Measurements from ENCODE around the gene SLC35F3. TPM values are rescaled to one million over a fixed set of nuclear protein-coding genes. Genes with fewer than 3 reads are reported as not detected.

SLC35F3 gene
- total and polyA plus RNA-seq, 9 of the 15 experiments (the other 6 are each of a cell fraction or from before 2014, with no cell fraction given), result 0.04 to 0.07 (median 0.04) TPM; not detected in 6

DNA sequence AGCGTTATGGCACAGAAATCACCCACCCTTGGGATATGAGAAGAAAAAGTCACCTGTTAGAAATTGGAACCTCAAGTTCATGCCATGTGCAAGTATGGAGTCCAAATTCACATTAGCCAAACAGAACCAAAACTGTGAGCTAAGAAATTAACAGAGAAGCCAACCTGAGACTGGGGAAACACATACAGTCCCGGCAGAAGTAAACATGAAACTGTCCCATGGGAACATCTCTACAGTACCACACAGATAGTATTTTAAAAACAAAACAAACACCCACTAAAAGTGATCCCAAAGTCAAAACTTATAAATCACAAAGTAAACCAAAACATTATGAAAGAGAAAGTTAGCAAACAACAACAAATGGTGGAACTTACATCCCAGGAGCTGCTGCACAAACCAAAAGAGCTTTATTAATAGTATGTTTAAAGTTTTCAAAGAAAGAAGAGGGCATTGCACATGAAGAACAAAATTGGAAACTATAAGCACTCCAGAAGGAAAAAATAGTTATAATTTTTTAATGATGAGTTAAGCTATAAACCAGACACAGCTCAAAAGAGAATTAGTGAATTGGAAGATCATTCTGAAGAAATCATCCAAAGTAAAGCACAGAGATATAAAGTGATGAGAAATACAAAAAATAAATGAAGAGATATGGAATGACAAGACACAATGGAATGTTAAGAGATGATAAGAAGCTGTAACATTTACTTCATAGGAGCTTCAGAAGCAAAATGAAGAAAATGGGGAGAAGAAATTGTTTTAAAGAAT is 385.2 kb downstream of the SLC35F3 start:
- H3K27me3 ChIP-seq (ENCODE audit: control insufficient read depth in 2 of 2, insufficient read depth in 2 of 2, low read length in 2 of 2), result peaks cover 9 to 23% of the 10 kb centered on the region in 2 experiments; a peak in 3 of 5 replicates
- no peak overlapping the region for H3K4me2 ChIP-seq (ENCODE audit: insufficient read depth, low read length)
- no peak for TF ChIP-seq ZNF507 (tag; conservative IDR thresholded peaks at IDR 0.05)
- ATAC-seq (no peak), DNase-seq (ENCODE audit: extremely low read depth in 1 of 4, low spot score in 3 of 4) (no peak), FAIRE-seq (no peak)
- H3K36me3 ChIP-seq (ENCODE audit: control insufficient read depth, insufficient read depth, low read length), result no peaks in the 10 kb centered on the region
- BruUV-seq (replicated peaks), result no TSS peak
- H3K9me1 ChIP-seq (ENCODE audit: control insufficient read depth, insufficient read depth, low read length), result no peaks in the 10 kb centered on the region
- ChIA-PET POLR2A (interaction anchor here (0.7 kb wide), 1 partner anchor 14 kb away, joined by 4 read pairs; no protein-coding TSS in a partner anchor), CTCF (ENCODE audit: low intra/inter-chr PET ratio) (no interaction called here)
- H3K9me3 ChIP-seq (replicated peaks; ENCODE audit: control insufficient read depth, insufficient read depth, low read depth, low read length), result no peaks in the 10 kb centered on the region
- no peaks in the 10 kb centered on the region for H3K79me2 ChIP-seq (ENCODE audit: control insufficient read depth, insufficient read depth, low read length)
- H3K4me1 ChIP-seq (replicated peaks in 1 of 2; ENCODE audit: control insufficient read depth in 2 of 2, insufficient read depth in 2 of 2, low read length in 2 of 2), result no peaks in the 10 kb centered on the region
- intact Hi-C loops (cut with micrococcal nuclease) (no loop called here), in situ Hi-C loops (cut with MboI) (no loop called here)
- no peak overlapping the region for H3K27ac ChIP-seq (ENCODE audit: extremely low read depth, low read depth, low read length)
- H3K9ac ChIP-seq (ENCODE audit: insufficient read depth in 1 of 2, low read depth in 2 of 2, low read length in 2 of 2), result no peak overlapping the region
- WGBS (ENCODE audit: insufficient coverage, low coverage, missing lambda C conversion rate), result 0% methylated on average over 2 of the region's 2 CpGs
- H3K4me3 ChIP-seq, result no peak overlapping the region
- H2AFZ ChIP-seq (ENCODE audit: low read depth, low read length), result no peak overlapping the region
- no peaks in the 10 kb centered on the region for H4K20me1 ChIP-seq (replicated peaks; ENCODE audit: control insufficient read depth, insufficient read depth, low read length)

DNA sequence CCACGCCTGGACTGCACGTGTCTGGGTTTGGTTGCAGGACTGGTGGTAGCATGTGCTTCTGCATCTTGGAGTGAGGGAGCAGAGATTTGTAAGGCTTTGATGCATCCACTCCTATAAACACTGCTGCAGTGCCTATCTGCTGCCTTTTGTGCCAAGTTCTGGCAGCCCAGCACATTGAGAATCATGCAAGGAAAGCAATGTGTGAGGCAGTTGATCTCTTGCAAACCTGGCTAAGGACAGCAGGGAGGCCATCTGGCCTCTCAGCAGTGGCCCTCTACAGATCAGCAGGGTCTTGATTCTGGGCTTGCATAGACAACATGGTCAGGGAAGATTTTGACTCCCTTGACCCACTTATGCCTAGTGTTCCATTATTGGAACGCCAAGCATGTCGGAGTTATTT is 387.5 kb downstream of the SLC35F3 start:
- H3K4me3 ChIP-seq, result no peak overlapping the region
- ChIA-PET CTCF (ENCODE audit: low intra/inter-chr PET ratio) (interaction anchor here (0.5 kb wide), 1 partner anchor 161 kb away, joined by 3 read pairs; no protein-coding TSS in a partner anchor), POLR2A (interaction anchor here (1.1 kb wide), 1 partner anchor 21 kb away, joined by 3 read pairs; no protein-coding TSS in a partner anchor)
- H3K27ac ChIP-seq (ENCODE audit: extremely low read depth, low read depth, low read length), result no peak overlapping the region
- no peaks in the 10 kb centered on the region for H3K9me1 ChIP-seq (ENCODE audit: control insufficient read depth, insufficient read depth, low read length)
- 0% methylated on average over 4 of the region's 4 CpGs for WGBS (ENCODE audit: insufficient coverage, low coverage, missing lambda C conversion rate)
- H3K79me2 ChIP-seq (ENCODE audit: control insufficient read depth, insufficient read depth, low read length), result no peaks in the 10 kb centered on the region
- BruUV-seq (replicated peaks), result no TSS peak
- intact Hi-C loops (cut with micrococcal nuclease), result no loop called here
- H4K20me1 ChIP-seq (replicated peaks; ENCODE audit: control insufficient read depth, insufficient read depth, low read length), result no peaks in the 10 kb centered on the region
- H3K36me3 ChIP-seq (ENCODE audit: control insufficient read depth, insufficient read depth, low read length), result no peaks in the 10 kb centered on the region
- H2AFZ ChIP-seq (ENCODE audit: low read depth, low read length), result no peak overlapping the region
- H3K9me3 ChIP-seq (replicated peaks; ENCODE audit: control insufficient read depth, insufficient read depth, low read depth, low read length), result no peaks in the 10 kb centered on the region
- FAIRE-seq, result no peak
- no peak overlapping the region for H3K9ac ChIP-seq (ENCODE audit: insufficient read depth in 1 of 2, low read depth in 2 of 2, low read length in 2 of 2)
- peaks cover 21 to 42% of the 10 kb centered on the region in 2 experiments; a peak in 4 of 5 replicates for H3K27me3 ChIP-seq (ENCODE audit: control insufficient read depth in 2 of 2, insufficient read depth in 2 of 2, low read length in 2 of 2)
- TF ChIP-seq, protein P1, sequence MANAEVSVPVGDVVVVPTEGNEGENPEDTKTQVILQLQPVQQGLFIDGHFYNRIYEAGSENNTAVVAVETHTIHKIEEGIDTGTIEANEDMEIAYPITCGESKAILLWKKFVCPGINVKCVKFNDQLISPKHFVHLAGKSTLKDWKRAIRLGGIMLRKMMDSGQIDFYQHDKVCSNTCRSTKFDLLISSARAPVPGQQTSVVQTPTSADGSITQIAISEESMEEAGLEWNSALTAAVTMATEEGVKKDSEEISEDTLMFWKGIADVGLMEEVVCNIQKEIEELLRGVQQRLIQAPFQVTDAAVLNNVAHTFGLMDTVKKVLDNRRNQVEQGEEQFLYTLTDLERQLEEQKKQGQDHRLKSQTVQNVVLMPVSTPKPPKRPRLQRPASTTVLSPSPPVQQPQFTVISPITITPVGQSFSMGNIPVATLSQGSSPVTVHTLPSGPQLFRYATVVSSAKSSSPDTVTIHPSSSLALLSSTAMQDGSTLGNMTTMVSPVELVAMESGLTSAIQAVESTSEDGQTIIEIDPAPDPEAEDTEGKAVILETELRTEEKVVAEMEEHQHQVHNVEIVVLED (CRISPR knock-in tag; IDR thresholded peaks at IDR 0.05), result no peak
- no peak for TF ChIP-seq ZSCAN32 (CRISPR knock-in tag; IDR thresholded peaks at IDR 0.05)
- TF ChIP-seq POLR2A (conservative IDR thresholded peaks at IDR 0.05), result no peak
- no peak for TF ChIP-seq STAG1 (CRISPR knock-in tag; IDR thresholded peaks at IDR 0.05; ENCODE audit: borderline replicate concordance)
- no peak for TF ChIP-seq JUNB (CRISPR knock-in tag; conservative IDR thresholded peaks at IDR 0.05)
- TF ChIP-seq, protein P2, sequence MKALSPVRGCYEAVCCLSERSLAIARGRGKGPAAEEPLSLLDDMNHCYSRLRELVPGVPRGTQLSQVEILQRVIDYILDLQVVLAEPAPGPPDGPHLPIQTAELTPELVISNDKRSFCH (CRISPR knock-in tag; IDR thresholded peaks at IDR 0.05), result no peak
- TF ChIP-seq, protein P2 (tag; IDR thresholded peaks at IDR 0.05), result no peak
- no peak for TF ChIP-seq FOXJ3 (CRISPR knock-in tag; IDR thresholded peaks at IDR 0.05)
- TF ChIP-seq ZFP30 (CRISPR knock-in tag; IDR thresholded peaks at IDR 0.05; ENCODE audit: borderline replicate concordance), result no peak
- H3K4me2 ChIP-seq (ENCODE audit: insufficient read depth, low read length), result no peak overlapping the region
- in situ Hi-C loops (cut with MboI), result no loop called here
- H3K4me1 ChIP-seq (replicated peaks in 1 of 2; ENCODE audit: control insufficient read depth in 2 of 2, insufficient read depth in 2 of 2, low read length in 2 of 2), result no peaks in the 10 kb centered on the region
- no peak for DNase-seq (ENCODE audit: extremely low read depth in 1 of 4, low spot score in 3 of 4)
- no peak for ATAC-seq

Data from K562 (cell line).